Measurements from ENCODE around the gene FBRSL1. TPM values are rescaled to one million over a fixed set of nuclear protein-coding genes. Genes with fewer than 3 reads are reported as not detected.
"Not testable (repeated sequence)": the region's sequence is repeated elsewhere in the genome, so short reads cannot be mapped to it uniquely, and the experiment has no call there.

The FBRSL1 gene
- total RNA-seq, 2 donors from 2014 or later: 20.2 to 22.5 TPM

- ATAC-seq (ENCODE audit: insufficient number of reproducible peaks, low FRiP score, low read depth): no peak
- DNase-seq (ENCODE audit: low spot score): no peak
- no peak overlapping the region for H3K27ac ChIP-seq
- TF ChIP-seq, protein P1, sequence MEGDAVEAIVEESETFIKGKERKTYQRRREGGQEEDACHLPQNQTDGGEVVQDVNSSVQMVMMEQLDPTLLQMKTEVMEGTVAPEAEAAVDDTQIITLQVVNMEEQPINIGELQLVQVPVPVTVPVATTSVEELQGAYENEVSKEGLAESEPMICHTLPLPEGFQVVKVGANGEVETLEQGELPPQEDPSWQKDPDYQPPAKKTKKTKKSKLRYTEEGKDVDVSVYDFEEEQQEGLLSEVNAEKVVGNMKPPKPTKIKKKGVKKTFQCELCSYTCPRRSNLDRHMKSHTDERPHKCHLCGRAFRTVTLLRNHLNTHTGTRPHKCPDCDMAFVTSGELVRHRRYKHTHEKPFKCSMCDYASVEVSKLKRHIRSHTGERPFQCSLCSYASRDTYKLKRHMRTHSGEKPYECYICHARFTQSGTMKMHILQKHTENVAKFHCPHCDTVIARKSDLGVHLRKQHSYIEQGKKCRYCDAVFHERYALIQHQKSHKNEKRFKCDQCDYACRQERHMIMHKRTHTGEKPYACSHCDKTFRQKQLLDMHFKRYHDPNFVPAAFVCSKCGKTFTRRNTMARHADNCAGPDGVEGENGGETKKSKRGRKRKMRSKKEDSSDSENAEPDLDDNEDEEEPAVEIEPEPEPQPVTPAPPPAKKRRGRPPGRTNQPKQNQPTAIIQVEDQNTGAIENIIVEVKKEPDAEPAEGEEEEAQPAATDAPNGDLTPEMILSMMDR (IDR thresholded peaks at IDR 0.05): no peak
- no peak overlapping the region for H3K4me3 ChIP-seq
- H3K4me1 ChIP-seq (ENCODE audit: control insufficient read depth in 1 of 2, low read depth in 2 of 2): no peaks in the 10 kb centered on the region
- H3K27me3 ChIP-seq (replicated peaks; ENCODE audit: insufficient read depth): no peaks in the 10 kb centered on the region
- no peaks in the 10 kb centered on the region for H3K36me3 ChIP-seq
- no peaks in the 10 kb centered on the region for H3K9me3 ChIP-seq
These were observed 40.5 kb downstream of the FBRSL1 start for GRCh38 chr12:132530447-132530846.

- DNase-seq (ENCODE audit: low spot score) (no peak), ATAC-seq (ENCODE audit: insufficient number of reproducible peaks, low FRiP score, low read depth) (no peak)
- no peaks in the 10 kb centered on the region for H3K9me3 ChIP-seq
- no peaks in the 10 kb centered on the region for H3K4me1 ChIP-seq (ENCODE audit: control insufficient read depth in 1 of 2, low read depth in 2 of 2)
- H3K4me3 ChIP-seq: no peak overlapping the region
- no peak overlapping the region for H3K27ac ChIP-seq
- TF ChIP-seq, protein P1 (IDR thresholded peaks at IDR 0.05): no peak
- H3K36me3 ChIP-seq: no peaks in the 10 kb centered on the region
- H3K27me3 ChIP-seq (replicated peaks; ENCODE audit: insufficient read depth): no peaks in the 10 kb centered on the region
These were observed 40.9 kb downstream of the FBRSL1 start for GRCh38 chr12:132530851-132531250.

- DNase-seq (ENCODE audit: low spot score); H3K36me3 ChIP-seq; H3K4me1 ChIP-seq (ENCODE audit: control insufficient read depth in 1 of 2, low read depth in 2 of 2); H3K4me3 ChIP-seq; ATAC-seq (ENCODE audit: insufficient number of reproducible peaks, low FRiP score, low read depth); H3K27ac ChIP-seq; H3K9me3 ChIP-seq; H3K27me3 ChIP-seq (replicated peaks; ENCODE audit: insufficient read depth): not testable (repeated sequence)
These were observed 43.0 kb downstream of the FBRSL1 start for GRCh38 chr12:132532711-132533583.

- DNase-seq (ENCODE audit: low spot score) (no peak), ATAC-seq (ENCODE audit: insufficient number of reproducible peaks, low FRiP score, low read depth) (no peak)
- no peaks in the 10 kb centered on the region for H3K4me1 ChIP-seq (ENCODE audit: control insufficient read depth in 1 of 2, low read depth in 2 of 2)
- H3K36me3 ChIP-seq: no peaks in the 10 kb centered on the region
- H3K27ac ChIP-seq: no peak overlapping the region
- H3K4me3 ChIP-seq: no peak overlapping the region
- no peaks in the 10 kb centered on the region for H3K9me3 ChIP-seq
- TF ChIP-seq, protein P1 (IDR thresholded peaks at IDR 0.05): no peak
- H3K27me3 ChIP-seq (replicated peaks; ENCODE audit: insufficient read depth): no peaks in the 10 kb centered on the region
These were observed 43.6 kb downstream of the FBRSL1 start for GRCh38 chr12:132533584-132533958.

GRCh38 chr12:132534076-132534475 lies 44.1 kb downstream of the FBRSL1 start:
- no peak for ATAC-seq (ENCODE audit: insufficient number of reproducible peaks, low FRiP score, low read depth)
- no peaks in the 10 kb centered on the region for H3K27me3 ChIP-seq (replicated peaks; ENCODE audit: insufficient read depth)
- TF ChIP-seq, protein P1 (IDR thresholded peaks at IDR 0.05): no peak
- DNase-seq (ENCODE audit: low spot score): no peak
- no peaks in the 10 kb centered on the region for H3K36me3 ChIP-seq
- H3K27ac ChIP-seq: no peak overlapping the region
- H3K4me3 ChIP-seq: no peak overlapping the region
- H3K9me3 ChIP-seq: no peaks in the 10 kb centered on the region
- H3K4me1 ChIP-seq (ENCODE audit: control insufficient read depth in 1 of 2, low read depth in 2 of 2): no peaks in the 10 kb centered on the region
